HS-27A (cell line): ENCODE measurements around the gene MSRB1.
"Not testable (repeated sequence)": the region's sequence is repeated elsewhere in the genome, so short reads cannot be mapped to it uniquely, and the experiment has no call there.

Source experiments
- DNase-seq: peaks from one replicate; pipeline ENCODE4 v3.0.0-alpha.2; 2012; ENCODE audit warnings: low read depth, missing footprints

MSRB1 gene

DNA sequence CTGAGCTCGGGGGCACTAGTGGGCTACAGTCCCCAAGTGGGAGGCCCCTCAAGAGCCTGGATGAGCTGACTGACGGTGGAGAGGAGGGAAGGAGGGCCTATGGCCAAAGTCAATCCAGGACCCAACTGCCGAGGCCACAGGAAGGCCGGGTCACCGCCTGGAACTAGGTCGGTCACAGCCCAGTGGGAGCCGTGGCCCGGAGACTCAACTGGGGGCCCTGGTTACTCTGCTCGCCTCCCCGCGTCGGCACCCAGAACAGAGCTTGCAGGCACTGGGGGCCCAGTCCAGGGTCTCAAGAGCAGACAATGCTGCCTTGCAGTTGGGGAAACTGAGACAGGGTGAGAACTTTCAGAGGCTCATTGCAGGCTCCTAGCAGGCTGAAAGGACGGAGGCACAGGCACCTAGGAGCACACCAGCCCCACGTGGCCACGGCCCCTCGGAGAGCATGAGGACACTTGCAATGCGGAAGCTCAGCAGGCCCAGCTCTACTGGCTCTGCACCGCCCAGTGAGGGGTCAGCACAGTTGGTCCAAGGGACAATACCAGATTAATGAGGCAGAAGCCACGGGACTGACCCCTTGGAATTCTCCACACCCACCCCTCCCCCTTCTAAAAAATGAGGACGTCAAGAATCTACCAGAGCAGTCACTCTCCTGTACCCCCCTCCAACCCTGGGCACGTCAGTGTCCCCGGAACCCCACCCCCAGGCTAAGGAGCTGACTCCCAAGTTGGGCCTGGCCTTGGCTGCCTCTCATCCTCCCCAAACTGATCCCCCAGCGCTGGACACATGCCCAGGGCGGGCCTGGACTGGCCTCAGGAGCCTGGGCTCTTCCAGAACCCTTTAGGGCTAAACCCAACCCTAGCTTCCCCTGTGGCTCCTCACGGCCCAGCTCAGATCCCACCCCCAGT, 27.0 kb downstream of the MSRB1 start:
- DNase-seq: no peak

- no peak for DNase-seq
Observed at GRCh38 chr16:1914988-1915387, 28.0 kb downstream of the MSRB1 start.

DNA sequence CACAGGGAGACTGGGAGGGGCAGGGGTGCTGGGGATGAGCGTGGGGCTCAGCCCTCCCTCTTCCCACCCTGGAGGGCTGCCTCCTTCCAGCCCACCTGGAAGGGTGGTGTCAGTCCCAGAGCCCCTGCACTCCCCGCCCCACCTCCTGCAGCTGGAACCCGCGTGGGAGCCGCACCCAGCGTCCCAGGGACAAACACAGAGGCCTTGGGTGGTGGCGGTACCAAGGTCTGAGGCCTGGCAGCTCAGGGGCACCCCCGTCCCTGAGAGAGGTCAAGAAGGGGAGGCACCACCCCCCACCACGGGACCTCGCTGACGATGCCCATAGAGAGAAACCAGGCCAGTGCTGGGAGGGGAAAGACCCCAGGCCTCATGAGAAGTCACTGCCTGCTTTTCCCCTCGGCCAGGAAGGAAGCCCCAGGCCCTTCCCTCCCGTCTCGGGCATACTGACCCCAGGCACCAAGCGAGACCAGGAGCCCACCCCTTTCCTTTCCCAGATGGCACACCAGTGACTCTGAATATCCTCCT, 28.9 kb downstream of the MSRB1 start:
- DNase-seq: no peak

GRCh38 chr16:1913327-1914083, 29.5 kb downstream of the MSRB1 start:
- DNase-seq: no peak

DNA sequence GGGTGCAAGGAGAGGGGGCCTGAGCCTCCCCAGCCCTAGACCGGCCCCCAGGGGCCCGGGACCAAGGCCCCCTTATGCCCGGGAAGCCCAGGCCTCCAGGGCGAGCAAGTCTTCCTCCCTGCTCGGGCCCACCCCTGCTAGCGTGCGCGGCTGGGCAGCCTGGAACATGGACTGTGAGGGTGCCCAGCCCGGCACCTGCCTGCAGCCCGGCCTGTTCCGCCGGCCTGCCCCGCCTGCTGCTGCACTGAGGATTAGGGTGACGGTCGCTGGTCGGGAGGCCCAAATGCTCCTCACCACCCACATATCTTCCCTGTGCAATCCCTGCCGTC, 30.8 kb downstream of the MSRB1 start:
- no peak for DNase-seq

DNA sequence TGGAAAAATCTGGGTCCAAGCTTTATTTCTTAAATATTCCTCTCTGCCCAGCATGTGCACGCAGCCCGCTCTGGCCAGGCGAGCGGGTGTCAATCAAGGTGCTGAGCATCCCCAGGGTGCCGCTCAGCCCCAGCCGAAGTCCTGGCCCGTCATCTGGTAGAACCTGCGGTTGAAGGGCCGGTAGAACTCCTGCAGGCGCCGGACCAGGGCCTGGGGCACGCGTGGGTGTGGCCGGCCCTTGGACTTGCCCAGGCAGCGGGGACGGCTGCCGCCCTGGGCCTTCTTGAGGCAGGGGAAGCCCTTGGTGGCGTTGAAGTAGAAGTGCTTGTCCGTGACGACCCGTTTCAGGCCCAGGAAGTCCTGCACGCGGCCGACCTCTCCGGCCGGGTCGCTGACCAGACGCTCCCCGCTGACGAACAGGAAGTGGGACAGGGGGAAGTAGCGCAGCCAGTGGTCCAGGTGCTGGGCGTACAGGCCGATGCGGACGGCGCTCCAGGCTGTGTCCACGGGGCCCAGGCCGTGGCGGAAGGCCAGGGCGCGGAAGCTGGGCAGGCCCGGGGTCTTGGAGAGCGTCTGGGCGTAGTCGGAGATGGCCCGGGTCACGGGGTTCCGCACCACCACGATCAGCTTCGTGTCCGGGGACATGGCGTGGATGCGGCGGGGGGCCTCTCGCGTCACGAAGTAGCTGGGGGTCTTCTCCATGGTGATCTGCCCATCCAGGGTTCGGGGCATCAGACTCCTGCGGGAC, 31.4 kb downstream of the MSRB1 start:
- no peak for DNase-seq

GRCh38 chr16:1909561-1910231, 33.3 kb downstream of the MSRB1 start:
- DNase-seq: no peak

DNA sequence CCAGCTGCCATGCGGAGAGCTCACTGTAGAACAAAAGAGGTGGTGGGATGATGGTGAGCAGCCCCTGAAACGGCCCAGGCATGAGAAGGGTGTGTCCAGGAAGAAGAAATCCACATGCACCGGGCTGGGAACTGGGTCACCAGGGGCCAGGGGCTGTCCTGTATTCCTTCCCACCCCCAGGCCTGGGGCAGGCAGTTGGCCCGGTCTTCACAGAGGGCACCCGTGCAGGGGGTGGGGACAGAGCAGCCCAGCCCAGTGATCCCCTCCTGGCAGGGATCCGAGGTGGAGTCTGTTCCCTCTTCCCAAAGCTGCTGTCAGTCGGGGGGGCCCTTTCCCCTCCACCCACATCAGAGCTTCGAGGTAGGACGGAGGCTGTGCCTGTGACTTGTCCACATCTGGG, 34.0 kb downstream of the MSRB1 start:
- DNase-seq: no peak

- DNase-seq: no peak
Observed at GRCh38 chr16:1908184-1908583, 34.8 kb downstream of the MSRB1 start.

DNA sequence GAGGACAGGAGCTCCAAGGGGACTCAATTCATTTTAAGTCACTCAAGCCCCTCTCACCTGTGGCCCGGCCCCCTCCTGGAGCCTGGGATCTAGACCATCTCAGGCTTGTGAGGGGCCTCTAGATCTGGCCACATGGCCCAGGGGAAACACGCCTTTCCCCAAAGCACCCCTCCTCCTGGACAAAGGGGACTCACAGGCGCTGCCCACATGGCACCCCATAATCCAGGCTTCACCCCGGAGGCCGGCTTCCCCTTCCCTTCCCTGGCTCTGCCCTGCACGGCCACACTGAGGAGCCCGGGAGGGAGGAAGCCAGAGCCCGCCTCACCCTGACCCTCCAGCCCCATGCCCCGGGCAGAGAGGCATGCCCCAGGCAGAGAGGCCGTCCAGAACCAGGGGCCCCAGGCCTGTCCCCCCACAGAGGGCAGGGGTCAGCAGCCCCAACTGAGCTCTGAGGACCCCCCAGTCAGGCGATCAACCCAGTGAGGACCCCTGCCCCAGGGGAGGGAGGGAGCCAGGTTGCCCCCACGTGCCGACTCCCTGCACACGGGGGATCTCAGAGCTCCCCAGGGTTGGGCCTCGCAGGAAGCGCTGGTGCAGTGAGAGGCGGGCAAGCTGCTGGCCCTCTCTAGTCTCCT, 35.7 kb downstream of the MSRB1 start:
- no peak for DNase-seq

DNA sequence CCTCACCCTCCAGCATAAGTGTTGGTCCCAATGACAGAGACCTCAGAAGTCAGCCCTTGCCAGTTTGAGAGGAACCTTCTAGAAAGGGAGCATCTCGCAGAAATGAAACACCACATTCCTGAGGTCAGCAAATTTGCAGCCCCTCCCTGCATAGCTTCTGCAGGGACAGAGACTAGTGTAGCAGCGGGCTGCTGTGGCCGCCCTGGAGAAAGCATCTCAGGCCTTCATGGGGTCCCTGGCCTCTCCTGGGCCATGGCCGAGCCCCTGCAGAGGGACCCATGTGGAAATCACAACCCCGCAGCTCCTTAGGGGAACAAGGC, 36.2 kb downstream of the MSRB1 start:
- no peak for DNase-seq

- DNase-seq: no peak
Observed at GRCh38 chr16:1906055-1906845, 36.7 kb downstream of the MSRB1 start.

- no peak for DNase-seq
Observed at GRCh38 chr16:1903845-1904840, 38.9 kb downstream of the MSRB1 start.

- DNase-seq: no peak
Observed at GRCh38 chr16:1903220-1903574, 39.8 kb downstream of the MSRB1 start.

DNA sequence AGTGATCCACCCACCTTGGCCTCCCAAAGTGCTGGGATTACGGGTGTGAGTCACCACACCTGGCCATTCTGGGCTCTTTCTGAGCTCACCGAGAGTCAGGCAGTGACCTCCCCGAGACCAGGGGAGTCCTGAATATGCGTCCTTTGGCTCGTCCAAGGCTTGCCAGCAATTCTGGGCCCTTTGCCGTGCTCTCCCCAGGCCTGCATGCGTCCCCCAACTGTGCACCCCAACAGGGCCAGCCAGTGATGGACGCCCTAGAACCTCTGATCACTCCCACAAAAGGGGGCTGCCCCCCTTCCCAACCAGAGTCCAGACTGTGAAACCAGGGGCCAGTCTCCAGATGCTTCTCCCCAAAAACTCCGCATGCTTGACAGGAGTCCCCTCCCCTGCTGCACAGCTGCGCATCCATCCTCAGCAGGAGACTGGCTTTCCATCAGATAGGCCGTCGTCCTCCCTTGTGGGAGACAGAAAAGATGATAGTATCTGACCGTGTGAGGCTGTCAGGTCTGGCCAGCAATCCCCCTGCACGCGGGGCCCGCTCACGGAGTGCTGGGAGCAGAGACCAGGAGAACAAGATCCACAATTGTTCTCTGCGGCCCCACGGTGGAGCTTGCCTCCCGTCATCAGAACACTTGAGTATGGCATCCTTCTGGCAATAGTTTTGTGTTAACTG, 40.3 kb downstream of the MSRB1 start:
- DNase-seq: no peak

- DNase-seq: no peak
Observed at GRCh38 chr16:1900452-1900774, 42.6 kb downstream of the MSRB1 start.

- no peak for DNase-seq
Observed at GRCh38 chr16:1899641-1900451, 43.2 kb downstream of the MSRB1 start.

DNA sequence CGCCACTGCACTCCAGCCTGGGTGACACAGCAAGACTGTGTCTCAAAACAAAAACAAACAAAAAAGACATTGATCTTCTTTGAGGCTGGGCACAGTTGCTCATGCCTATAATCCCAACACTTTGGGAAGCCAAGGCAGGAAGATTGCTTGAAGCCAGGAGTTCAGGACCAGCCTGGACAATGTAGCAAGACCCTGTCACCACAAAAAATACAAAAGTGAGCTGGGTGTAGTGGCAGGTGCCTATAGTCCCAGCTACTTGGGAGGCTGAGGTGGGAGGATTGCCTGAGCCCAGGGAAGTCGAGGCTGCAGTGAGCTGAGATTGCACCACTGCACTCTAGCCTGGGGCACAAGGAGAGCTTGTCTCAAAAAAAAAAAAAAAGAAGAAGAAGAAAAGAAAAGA, 45.3 kb downstream of the MSRB1 start:
- DNase-seq: not testable (repeated sequence)
